IMR-90 (cell line): Measurements from ENCODE around the gene SARM1. TPM values are rescaled to one million over a fixed set of nuclear protein-coding genes. Genes with fewer than 3 reads are reported as not detected.

Experiments
- ATAC-seq: fragments of 200-7000 bp; cut with Tn5 transposase; 2 replicates; pipeline ENCODE4 v1.9.1; 2020; ENCODE audit warnings: low read depth, mild to moderate bottlenecking, moderate library complexity
- BruUV-seq: library from RNA; stranded (reverse); fragments of 400-500 nt; replicated peaks from 2 replicates; lab custom pipeline; 2021; lab: Mats Ljungman, UMichigan
- CTCF ChIA-PET: fragments of 300-600 bp; formaldehyde crosslinking; extraction: SDS; loops from one replicate; lab custom pipeline; 2021; ENCODE audit warnings: antibody characterized with exemption; lab: Yijun Ruan, JAX
- POLR2A ChIA-PET: fragments of 300-600 bp; sonication (Branson Sonifier 250); formaldehyde crosslinking; loops from one replicate; lab custom pipeline; 2022; ENCODE audit warnings: antibody characterized with exemption; ENCODE audit not compliant: unreplicated experiment; lab: Charles Lee
- DNase-seq: peaks from one replicate; pipeline ENCODE4 v3.0.0; 2013
- H2AFZ ChIP-seq: replicated peaks from 2 replicates; pipeline ENCODE3; 2013; ENCODE audit warnings: low read length, mild to moderate bottlenecking; ENCODE audit not compliant: poor library complexity
- H2AK5ac ChIP-seq: 2 replicates; pipeline ENCODE4 v1.6.1; 2013; ENCODE audit warnings: low read depth, low read length, inconsistent platforms
- H2AK9ac ChIP-seq: replicated peaks from 2 replicates; pipeline ENCODE3; 2013; ENCODE audit warnings: mild to moderate bottlenecking, low read depth, low read length, moderate library complexity; ENCODE audit not compliant: poor library complexity
- H2BK120ac ChIP-seq: 2 replicates; pipeline ENCODE4 v1.6.1; 2013; ENCODE audit warnings: low read depth, low read length, inconsistent platforms
- H2BK15ac ChIP-seq: 3 replicates; pipeline ENCODE4 v1.6.1; 2013; ENCODE audit warnings: low read depth, low read length, inconsistent platforms
- H2BK20ac ChIP-seq: 2 replicates; pipeline ENCODE4 v1.6.1; 2013; ENCODE audit warnings: low read depth, mild to moderate bottlenecking, inconsistent platforms, low read length, moderate library complexity
- H2BK5ac ChIP-seq: 2 replicates; pipeline ENCODE4 v1.6.1; 2013; ENCODE audit warnings: mild to moderate bottlenecking, low read depth, low read length, inconsistent platforms; ENCODE audit not compliant: poor library complexity, severe bottlenecking
- H3K14ac ChIP-seq: replicated peaks from 2 replicates; pipeline ENCODE4 v1.6.1; 2013; ENCODE audit warnings: low read depth, low read length, inconsistent platforms
- H3K18ac ChIP-seq: 2 replicates; pipeline ENCODE4 v1.6.1; 2013; ENCODE audit warnings: low read depth, low read length, control low read depth
- H3K23ac ChIP-seq: 2 replicates; pipeline ENCODE4 v1.6.1; 2013; ENCODE audit warnings: low read depth, low read length, inconsistent platforms
- H3K27ac ChIP-seq: 2 replicates; pipeline ENCODE4 v1.5.1; 2013; ENCODE audit warnings: mild to moderate bottlenecking, control low read depth, low read length; ENCODE audit not compliant: insufficient read depth
- H3K27me3 ChIP-seq: 2 replicates; pipeline ENCODE4 v1.6.1; 2013; ENCODE audit warnings: low read length; ENCODE audit not compliant: control insufficient read depth, insufficient read depth
- H3K36me3 ChIP-seq: 2 replicates; pipeline ENCODE4 v1.6.1; 2013; ENCODE audit warnings: low read length, mixed read lengths; ENCODE audit not compliant: control insufficient read depth, insufficient read depth
- H3K4ac ChIP-seq: 2 replicates; pipeline ENCODE4 v1.6.1; 2013; ENCODE audit warnings: low read depth, low read length, inconsistent platforms
- H3K4me1 ChIP-seq: 2 replicates; pipeline ENCODE4 v1.6.1; 2013; ENCODE audit warnings: low read length, mixed read lengths; ENCODE audit not compliant: control insufficient read depth, insufficient read depth
- H3K4me2 ChIP-seq: 2 replicates; pipeline ENCODE4 v1.6.1; 2013; ENCODE audit warnings: low read depth, mild to moderate bottlenecking, control low read depth, low read length, moderate library complexity
- H3K4me3 ChIP-seq: 2 replicates; pipeline ENCODE4 v1.5.1; 2013; ENCODE audit warnings: low read depth, mild to moderate bottlenecking, control low read depth, low read length, moderate library complexity; ENCODE audit not compliant: insufficient read depth
- H3K56ac ChIP-seq: 2 replicates; pipeline ENCODE4 v1.6.1; 2013; ENCODE audit warnings: low read length, inconsistent platforms; ENCODE audit not compliant: insufficient read depth; ENCODE audit errors: extremely low read depth
- H3K79me1 ChIP-seq, 2 experiments: 2 replicates each; pipeline ENCODE4 v1.6.1; 2013; ENCODE audit warnings: low read length in 2 of 2, inconsistent platforms in 1 of 2, low read depth in 1 of 2
- H3K9ac ChIP-seq: 2 replicates; pipeline ENCODE4 v1.6.1; 2013; ENCODE audit warnings: low read depth, low read length, control low read depth
- H3K9me1 ChIP-seq: 2 replicates; pipeline ENCODE4 v1.6.1; 2013; ENCODE audit warnings: low read length, inconsistent platforms; ENCODE audit not compliant: insufficient read depth
- H3K9me3 ChIP-seq: 2 replicates; pipeline ENCODE4 v1.6.1; 2013; ENCODE audit warnings: low read length; ENCODE audit not compliant: control insufficient read depth, insufficient read depth
- H4K20me1 ChIP-seq: 2 replicates; pipeline ENCODE4 v1.6.1; 2013; ENCODE audit warnings: low read length, inconsistent platforms; ENCODE audit not compliant: insufficient read depth
- H4K5ac ChIP-seq: 2 replicates; pipeline ENCODE4 v1.6.1; 2013; ENCODE audit warnings: mild to moderate bottlenecking, low read depth, low read length, control low read depth
- H4K8ac ChIP-seq, 2 experiments: 2 replicates each; pipeline ENCODE4 v1.6.1; 2013; ENCODE audit warnings: low read depth in 2 of 2, low read length in 2 of 2, control low read depth in 1 of 2, inconsistent platforms in 1 of 2
- H4K91ac ChIP-seq: 2 replicates; pipeline ENCODE4 v1.6.1; 2013; ENCODE audit warnings: low read depth, low read length, inconsistent platforms; ENCODE audit not compliant: insufficient read depth
- BHLHE40 ChIP-seq: fragments of 150-350 bp; IDR thresholded peaks from 2 replicates; pipeline ENCODE4 v1.6.1; 2016; ENCODE audit warnings: mild to moderate bottlenecking, low read depth, low read length
- FOS ChIP-seq: fragments of 150-350 bp; IDR thresholded peaks from 2 replicates; pipeline ENCODE4 v1.6.1; 2016; ENCODE audit warnings: low read depth, low read length
- MXI1 ChIP-seq: IDR thresholded peaks from 2 replicates; pipeline ENCODE4 v1.6.1; 2012; ENCODE audit warnings: low read depth, mild to moderate bottlenecking, low read length, moderate library complexity, borderline replicate concordance
- NFE2L2 ChIP-seq: fragments of 150-350 bp; IDR thresholded peaks from 2 replicates; pipeline ENCODE4 v1.6.1; 2016; ENCODE audit warnings: low read depth, mild to moderate bottlenecking, low read length
- POLR2A ChIP-seq: IDR thresholded peaks from 2 replicates; pipeline ENCODE4 v1.6.1; 2012; ENCODE audit warnings: mild to moderate bottlenecking, low read depth, low read length
- RAD21 ChIP-seq: IDR thresholded peaks from 2 replicates; pipeline ENCODE4 v1.6.1; 2012; ENCODE audit warnings: low read length, improper control_type of control experiment
- RCOR1 ChIP-seq: IDR thresholded peaks from 2 replicates; pipeline ENCODE4 v1.6.1; 2012; ENCODE audit warnings: mild to moderate bottlenecking, low read length, improper control_type of control experiment; ENCODE audit not compliant: insufficient replicate concordance
- RFX5 ChIP-seq: IDR thresholded peaks from 2 replicates; pipeline ENCODE4 v1.8.0; 2012; ENCODE audit warnings: low read depth, mild to moderate bottlenecking, low read length, moderate library complexity
- SMC3 ChIP-seq: fragments of 150-350 bp; IDR thresholded peaks from 2 replicates; pipeline ENCODE4 v1.6.1; 2016; ENCODE audit warnings: low read depth, mild to moderate bottlenecking, antibody characterized with exemption, low read length, moderate library complexity
- WGBS, 2 experiments: methylation state at CpG; one replicate each; pipeline versions ENCODE4 v1.1.5 to v1.1.7; 2013; ENCODE audit warnings: missing lambda C conversion rate in 2 of 2; ENCODE audit not compliant: insufficient read length in 1 of 2; ENCODE audit errors: extremely low coverage in 2 of 2; 5-methylcytosine and 5-hydroxymethylcytosine counted together
- dilution Hi-C: fragments of 300-500 bp; cut with HindIII; formaldehyde crosslinking; loops from one replicate; pipeline ENCODE4 v1.14.3; 2018; ENCODE audit warnings: low sequenced_read_pairs; ENCODE audit not compliant: unreplicated experiment
- in situ Hi-C: fragments of 300-500 bp; cut with MboI; formaldehyde crosslinking; loops from 3 replicates; pipeline ENCODE4 v1.14.3; 2019; ENCODE audit warnings: low sequenced_read_pairs, inconsistent platforms, mixed read lengths
- intact Hi-C: fragments of 100-400 bp; cut with micrococcal nuclease; formaldehyde crosslinking; loops from 2 replicates; pipeline ENCODE4 v1.10.0; 2022
- polyA plus RNA-seq, 3 experiments: library from polyadenylated mRNA; depleted of rRNA; stranded (reverse); fragments of >200 nt; gene quantifications; 2 replicates each; pipeline ENCODE4 v1.2.3, GENCODE V29; 2012; ENCODE audit warnings: low replicate concordance in 1 of 3
- total RNA-seq: library from RNA; depleted of rRNA; stranded (reverse); fragments of >200 nt; gene quantifications from 2 replicates; pipeline ENCODE4 v1.2.3, GENCODE V29; 2012
- TF ChIP-seq, protein P1 (sequence below): conservative IDR thresholded peaks from 2 replicates; pipeline ENCODE4 v1.5.1; 2012; ENCODE audit warnings: mild to moderate bottlenecking, low read depth, low read length, improper control_type of control experiment

Gene SARM1
- total and polyA plus RNA-seq, 2 of the 4 experiments (the other 2 are of a cell fraction) = 3.4 to 11.4 TPM

DNA sequence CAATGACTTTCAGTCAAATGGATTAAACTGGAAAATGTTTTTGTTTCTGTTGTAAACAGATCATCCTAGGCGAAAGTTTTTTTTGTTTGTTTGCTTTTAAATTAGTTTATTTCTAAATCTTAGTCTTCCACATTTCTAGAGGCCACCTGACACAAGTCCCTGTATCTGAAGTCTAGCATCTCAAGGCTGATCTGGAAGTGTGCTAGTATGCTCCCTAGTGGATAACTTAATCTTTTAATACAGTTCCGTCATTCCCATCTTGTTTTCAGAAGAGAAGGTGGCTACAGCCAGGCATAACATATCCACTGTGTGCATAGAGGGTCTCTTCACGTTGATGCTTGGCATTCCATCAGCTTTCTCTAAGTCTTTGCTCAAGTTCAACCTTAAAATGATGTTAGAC lies 43.8 kb upstream of the SARM1 start:
- no peaks in the 10 kb centered on the region for H3K9me1 ChIP-seq
- in situ Hi-C loops = loop anchor here (10.0 to 25.0 kb wide), 2 partner anchors 283 to 790 kb away; partner anchors contain the start of gene NLK
- peaks cover 32% of the 10 kb centered on the region for H3K36me3 ChIP-seq
- no peak overlapping the region for H2AK5ac ChIP-seq
- H2AK9ac ChIP-seq = no peak overlapping the region
- BruUV-seq = no TSS peak
- H3K79me1 ChIP-seq = peaks cover 25 to 42% of the 10 kb centered on the region in 2 experiments
- CTCF ChIA-PET = no interaction called here
- H3K4me3 ChIP-seq = no peak overlapping the region
- no peak overlapping the region for H3K56ac ChIP-seq
- peaks cover 2% of the 10 kb centered on the region; the same call in 1 of the 2 replicates for H4K20me1 ChIP-seq
- H2AFZ ChIP-seq = no peak overlapping the region
- no peaks in the 10 kb centered on the region for H3K9me3 ChIP-seq
- H4K91ac ChIP-seq = no peak overlapping the region
- peaks cover 6% of the 10 kb centered on the region; the same call in 1 of the 2 replicates for H3K4me1 ChIP-seq
- intact Hi-C loops = loop anchor here (10.0 kb wide), 1 partner anchor 523 kb away; the partner anchor contains the start of gene NOS2
- no peak overlapping the region for H3K4me2 ChIP-seq
- no peaks in the 10 kb centered on the region for H3K27me3 ChIP-seq
- H4K8ac ChIP-seq = no peak overlapping the region
- H2BK5ac ChIP-seq = no peak overlapping the region
- no peak overlapping the region for H3K27ac ChIP-seq
- no peak overlapping the region for H4K5ac ChIP-seq
- H3K4ac ChIP-seq = no peak overlapping the region
- H2BK120ac ChIP-seq = no peak overlapping the region
- H3K14ac ChIP-seq = no peak overlapping the region
- no peak overlapping the region for H2BK15ac ChIP-seq
- TF ChIP-seq POLR2A = no peak
- TF ChIP-seq MXI1 = no peak
- 0 out of 2 replicates have a peak, but pooled peaks have one; percentile 26 for TF ChIP-seq RAD21
- no peak for TF ChIP-seq RFX5
- no peak for TF ChIP-seq FOS
- TF ChIP-seq SMC3 = 0 out of 2 replicates have a peak, but pooled peaks have one; percentile 13
- TF ChIP-seq BHLHE40 = no peak
- no peak for TF ChIP-seq RCOR1
- TF ChIP-seq, protein P1, sequence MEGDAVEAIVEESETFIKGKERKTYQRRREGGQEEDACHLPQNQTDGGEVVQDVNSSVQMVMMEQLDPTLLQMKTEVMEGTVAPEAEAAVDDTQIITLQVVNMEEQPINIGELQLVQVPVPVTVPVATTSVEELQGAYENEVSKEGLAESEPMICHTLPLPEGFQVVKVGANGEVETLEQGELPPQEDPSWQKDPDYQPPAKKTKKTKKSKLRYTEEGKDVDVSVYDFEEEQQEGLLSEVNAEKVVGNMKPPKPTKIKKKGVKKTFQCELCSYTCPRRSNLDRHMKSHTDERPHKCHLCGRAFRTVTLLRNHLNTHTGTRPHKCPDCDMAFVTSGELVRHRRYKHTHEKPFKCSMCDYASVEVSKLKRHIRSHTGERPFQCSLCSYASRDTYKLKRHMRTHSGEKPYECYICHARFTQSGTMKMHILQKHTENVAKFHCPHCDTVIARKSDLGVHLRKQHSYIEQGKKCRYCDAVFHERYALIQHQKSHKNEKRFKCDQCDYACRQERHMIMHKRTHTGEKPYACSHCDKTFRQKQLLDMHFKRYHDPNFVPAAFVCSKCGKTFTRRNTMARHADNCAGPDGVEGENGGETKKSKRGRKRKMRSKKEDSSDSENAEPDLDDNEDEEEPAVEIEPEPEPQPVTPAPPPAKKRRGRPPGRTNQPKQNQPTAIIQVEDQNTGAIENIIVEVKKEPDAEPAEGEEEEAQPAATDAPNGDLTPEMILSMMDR = peak; percentile 23; the same call in 1 of the 2 replicates
- no peak for TF ChIP-seq NFE2L2
- no peak overlapping the region for H3K18ac ChIP-seq
- dilution Hi-C loops = no loop called here
- no CpG with 5 or more reads among the region's 3 CpGs for WGBS, 2 experiments
- peak; percentile 37 for DNase-seq
- no peak overlapping the region for H2BK20ac ChIP-seq
- no peak overlapping the region for H3K23ac ChIP-seq
- ATAC-seq = peak; percentile 62
- no peak overlapping the region for H3K9ac ChIP-seq
- POLR2A ChIA-PET = no interaction called here
